Measurements from ENCODE around the gene CD300A.

GRCh38 chr17:74444406-74444805 lies 22.0 kb upstream of the CD300A start:
- TF ChIP-seq TCF12 (IDR thresholded peaks at IDR 0.05; ENCODE audit: low read depth) (no peak), RAD21 (IDR thresholded peaks at IDR 0.05; ENCODE audit: low read depth) (no peak), MAX (IDR thresholded peaks at IDR 0.05) (no peak), NFIC (IDR thresholded peaks at IDR 0.05) (no peak)
